Karpas-422 (cell line): ENCODE results near the gene AP2S1. TPM values are rescaled to one million over a fixed set of nuclear protein-coding genes. Genes with fewer than 3 reads are reported as not detected.
"Not testable (repeated sequence)": the region's sequence is repeated elsewhere in the genome, so short reads cannot be mapped to it uniquely, and the experiment has no call there.

Source experiments
- DNase-seq: peaks from one replicate; pipeline ENCODE4 v3.0.0-alpha.2; 2015
- H2AFZ ChIP-seq: fragments of 200-600 bp; sonication (generic); 2 replicates; pipeline ENCODE4 v1.6.1; 2014; ENCODE audit warnings: antibody characterized with exemption, low read length, mixed read lengths
- H3K27ac ChIP-seq: fragments of 200-600 bp; sonication (generic); 2 replicates; pipeline ENCODE4 v1.5.1; 2014; ENCODE audit warnings: mild to moderate bottlenecking, low read length, moderate library complexity
- H3K27me3 ChIP-seq: fragments of 200-600 bp; sonication (generic); 2 replicates; pipeline ENCODE4 v1.6.1; 2014; ENCODE audit warnings: low read length, mixed read lengths
- H3K36me3 ChIP-seq: fragments of 200-600 bp; sonication (generic); 2 replicates; pipeline ENCODE4 v1.6.1; 2014; ENCODE audit warnings: low read length, mixed read lengths; ENCODE audit not compliant: insufficient read depth
- H3K4me1 ChIP-seq: fragments of 200-600 bp; sonication (generic); 2 replicates; pipeline ENCODE4 v1.6.1; 2014; ENCODE audit warnings: mild to moderate bottlenecking, low read length, mixed read lengths
- H3K4me2 ChIP-seq: fragments of 200-600 bp; sonication (generic); 2 replicates; pipeline ENCODE4 v1.6.1; 2014; ENCODE audit warnings: low read length, low read depth, mild to moderate bottlenecking; ENCODE audit not compliant: poor library complexity, severe bottlenecking
- H3K4me3 ChIP-seq: fragments of 200-600 bp; sonication (generic); 2 replicates; pipeline ENCODE4 v1.5.1; 2014; ENCODE audit warnings: mild to moderate bottlenecking, antibody characterized with exemption, low read length, mixed read lengths
- H3K79me2 ChIP-seq: fragments of 200-600 bp; sonication (generic); 2 replicates; pipeline ENCODE4 v1.6.1; 2014; ENCODE audit warnings: mild to moderate bottlenecking, low read length, mixed read lengths
- H3K9ac ChIP-seq: fragments of 200-600 bp; sonication (generic); 2 replicates; pipeline ENCODE4 v1.6.0; 2014; ENCODE audit warnings: low read length
- H3K9me2 ChIP-seq: fragments of 200-600 bp; sonication (generic), shearing (Covaris generic); replicated peaks from 2 replicates; pipeline ENCODE4 v1.6.0; 2014; ENCODE audit warnings: mild to moderate bottlenecking, low read length, moderate library complexity; ENCODE audit not compliant: insufficient read depth
- H3K9me3 ChIP-seq: fragments of 300-700, 200-600 bp; sonication (generic); 2 replicates; pipeline ENCODE4 v1.6.1; 2014; ENCODE audit warnings: low read length, mixed read lengths
- H4K20me1 ChIP-seq: fragments of 200-600 bp; sonication (generic); 2 replicates; pipeline ENCODE4 v1.6.1; 2014; ENCODE audit warnings: mild to moderate bottlenecking, antibody characterized with exemption, low read length, low read depth; ENCODE audit not compliant: insufficient read depth
- total RNA-seq: library from RNA; depleted of rRNA; stranded (reverse); fragments of >200 nt; shearing (Covaris generic); gene quantifications from 2 replicates; pipeline ENCODE4 v1.2.3, GENCODE V29; 2014; ENCODE audit warnings: low replicate concordance

Gene AP2S1
- total RNA-seq, 1 experiment from 2014 or later: 63.7 TPM

DNA sequence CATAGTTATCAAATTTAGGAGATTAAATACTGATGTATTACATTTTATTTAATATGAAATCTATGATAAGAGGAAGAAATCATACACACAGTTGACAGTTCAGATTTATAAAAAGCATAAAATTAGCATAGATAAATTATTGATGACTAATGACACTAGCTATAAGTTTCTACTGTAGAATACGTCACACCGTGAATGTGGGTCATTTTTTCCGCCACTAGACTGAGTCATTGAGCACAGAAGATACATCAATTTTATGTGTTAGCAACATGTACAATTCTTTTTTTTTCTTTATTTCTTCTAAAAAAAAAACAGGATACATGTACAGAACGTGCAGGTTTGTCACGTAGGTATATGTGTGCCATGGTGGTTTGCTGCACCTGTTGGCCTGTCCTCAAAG, 22.2 kb downstream of the AP2S1 start:
- Histone ChIP-seq H3K4me3 (no peak overlapping the region), H3K36me3 (no peaks in the 10 kb centered on the region), H3K27me3 (no peaks in the 10 kb centered on the region), H3K27ac (no peak overlapping the region), H3K9ac (no peak overlapping the region), H4K20me1 (no peaks in the 10 kb centered on the region), H2AFZ (no peak overlapping the region), H3K9me2 (no peaks in the 10 kb centered on the region), H3K4me1 (no peaks in the 10 kb centered on the region), H3K9me3 (no peaks in the 10 kb centered on the region), H3K79me2 (no peaks in the 10 kb centered on the region), H3K4me2 (no peak overlapping the region)
- no peak for DNase-seq

- H2AFZ ChIP-seq: no peak overlapping the region
- H4K20me1 ChIP-seq: no peaks in the 10 kb centered on the region
- H3K4me2 ChIP-seq: no peak overlapping the region
- H3K79me2 ChIP-seq: no peaks in the 10 kb centered on the region
- no peak overlapping the region for H3K9ac ChIP-seq
- no peak overlapping the region for H3K27ac ChIP-seq
- peaks cover 8% of the 10 kb centered on the region; the same call in 1 of the 2 replicates for H3K4me1 ChIP-seq
- H3K27me3 ChIP-seq: no peaks in the 10 kb centered on the region
- no peaks in the 10 kb centered on the region for H3K9me2 ChIP-seq
- no peaks in the 10 kb centered on the region for H3K9me3 ChIP-seq
- no peaks in the 10 kb centered on the region for H3K36me3 ChIP-seq
- no peak overlapping the region for H3K4me3 ChIP-seq
- DNase-seq: no peak
These were observed 25.0 kb downstream of the AP2S1 start for GRCh38 chr19:46825731-46826055.

DNA sequence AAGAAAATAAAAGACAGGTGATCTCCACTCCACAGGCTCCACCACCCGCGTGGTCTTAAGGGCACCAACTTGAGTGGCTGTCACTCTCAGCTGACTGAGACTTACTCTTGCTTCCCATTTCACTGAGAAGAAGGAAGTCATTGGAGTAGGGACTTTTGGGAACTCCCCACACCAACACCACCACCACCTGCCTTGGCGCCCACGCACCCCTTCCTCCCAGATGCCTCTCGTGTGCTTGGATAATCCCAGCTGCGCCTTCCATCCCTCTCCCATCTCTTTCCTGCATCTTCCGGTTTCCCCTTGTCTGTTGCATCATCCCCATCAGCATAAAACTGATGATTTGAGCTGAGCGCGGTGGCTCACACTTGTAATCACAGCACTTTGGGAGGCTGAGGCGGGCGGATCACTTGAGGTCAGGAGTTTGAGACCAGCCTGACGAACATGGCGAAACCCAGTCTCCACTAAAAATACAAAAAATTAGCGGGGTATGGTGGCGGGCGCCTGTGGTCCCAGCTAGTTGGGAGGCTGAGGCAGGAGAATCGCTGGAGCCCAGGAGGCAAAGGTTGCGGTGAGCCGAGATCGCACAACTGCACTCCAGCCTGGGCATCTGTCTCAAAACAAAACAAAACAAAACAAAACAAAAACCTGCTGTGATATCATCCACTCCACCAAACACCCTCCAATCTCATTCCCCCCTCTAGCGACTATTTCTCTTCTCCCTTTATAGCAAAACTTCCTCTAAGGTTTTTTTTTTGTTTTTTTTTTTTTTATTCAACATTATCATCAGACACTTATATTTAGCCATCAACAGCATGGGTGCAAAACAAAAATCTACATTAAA, 25.5 kb downstream of the AP2S1 start:
- Histone ChIP-seq H3K4me3 (no peak overlapping the region), H2AFZ (no peak overlapping the region), H3K79me2 (no peaks in the 10 kb centered on the region), H3K4me1 (peaks cover 8% of the 10 kb centered on the region; the same call in 1 of the 2 replicates), H3K9me3 (no peaks in the 10 kb centered on the region), H3K4me2 (no peak overlapping the region), H3K36me3 (no peaks in the 10 kb centered on the region), H3K27ac (no peak overlapping the region), H4K20me1 (no peaks in the 10 kb centered on the region), H3K27me3 (no peaks in the 10 kb centered on the region), H3K9ac (no peak overlapping the region), H3K9me2 (no peaks in the 10 kb centered on the region)
- DNase-seq: no peak

DNA sequence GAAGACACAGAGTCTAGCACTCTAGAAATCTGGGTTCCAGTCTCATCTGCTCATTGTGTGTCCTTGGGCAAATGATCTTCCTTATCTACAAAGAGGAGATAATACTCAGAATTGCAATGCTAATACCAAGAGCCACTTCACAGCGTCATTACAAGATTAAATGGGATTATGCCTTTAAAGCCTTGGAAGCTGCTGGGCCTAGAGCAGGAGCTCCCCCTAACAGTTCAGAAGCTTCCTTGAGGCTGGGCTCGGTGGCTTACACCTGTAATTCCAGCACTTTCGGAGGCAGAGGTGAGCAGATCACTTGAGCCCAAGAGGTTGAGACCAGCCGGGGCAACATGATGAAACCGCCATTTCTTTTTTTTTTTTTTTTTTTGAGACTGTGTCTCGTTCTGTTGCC, 27.6 kb downstream of the AP2S1 start:
- Histone ChIP-seq H3K4me1 (peaks cover 8% of the 10 kb centered on the region; the same call in 1 of the 2 replicates), H3K9me2 (no peaks in the 10 kb centered on the region), H3K79me2 (no peaks in the 10 kb centered on the region), H3K9ac (no peak overlapping the region), H3K27me3 (no peaks in the 10 kb centered on the region), H2AFZ (no peak overlapping the region), H3K36me3 (no peaks in the 10 kb centered on the region), H3K4me3 (no peak overlapping the region), H3K4me2 (no peak overlapping the region), H3K9me3 (peaks cover 3% of the 10 kb centered on the region; the same call in 1 of the 2 replicates), H4K20me1 (no peaks in the 10 kb centered on the region), H3K27ac (no peak overlapping the region)
- no peak for DNase-seq

- not testable (repeated sequence) for H3K79me2 ChIP-seq, H4K20me1 ChIP-seq, H2AFZ ChIP-seq, H3K27ac ChIP-seq, H3K9me2 ChIP-seq, H3K4me3 ChIP-seq, H3K27me3 ChIP-seq, H3K4me2 ChIP-seq, DNase-seq, H3K9me3 ChIP-seq, H3K4me1 ChIP-seq, H3K9ac ChIP-seq, H3K36me3 ChIP-seq
These were observed 28.2 kb downstream of the AP2S1 start for GRCh38 chr19:46822410-46822787.

DNA sequence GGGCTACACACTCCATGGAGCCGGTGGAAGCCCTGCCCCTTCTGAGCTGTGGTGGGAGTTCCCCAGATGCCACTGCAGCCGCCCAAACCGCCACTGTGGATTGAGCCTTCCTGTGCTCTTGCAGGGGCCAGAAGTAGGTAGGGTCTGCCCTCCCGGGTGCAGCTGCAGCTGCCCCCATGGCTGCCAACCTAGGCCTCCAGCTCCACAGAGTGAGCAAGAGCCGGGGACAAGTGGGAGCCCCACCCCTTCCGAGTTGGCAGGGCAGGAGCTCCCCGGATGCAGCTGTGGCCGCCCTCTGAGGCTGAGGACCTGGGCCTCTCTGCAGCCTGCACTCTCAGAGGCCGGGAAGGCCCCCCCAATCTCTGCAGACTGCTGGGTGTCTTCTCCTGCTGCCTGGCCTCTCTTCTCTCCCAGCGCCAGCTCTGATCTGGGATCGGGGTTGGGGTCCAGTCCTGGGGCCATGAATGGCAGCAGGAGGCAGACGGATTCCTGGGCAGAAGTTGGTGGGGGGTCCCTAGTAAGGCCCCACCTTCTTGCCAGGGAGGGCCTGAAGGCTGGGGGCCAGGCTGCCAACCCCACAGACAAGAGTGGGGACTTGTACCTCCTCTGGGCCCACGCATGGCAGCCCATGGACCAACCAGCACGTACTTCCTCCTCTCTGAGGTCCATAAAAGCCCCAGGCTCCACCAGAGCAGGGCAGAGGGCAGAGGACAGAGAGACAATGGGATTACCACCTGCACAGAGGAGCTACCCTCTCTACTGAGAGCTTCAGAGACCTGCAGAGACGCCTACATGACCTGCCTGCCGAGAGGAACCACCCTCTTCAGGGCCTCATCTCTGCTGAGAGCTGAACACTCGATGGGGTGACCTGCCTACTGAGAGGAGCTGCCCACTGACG, 28.9 kb downstream of the AP2S1 start:
- H3K27ac ChIP-seq: no peak overlapping the region
- peak overlapping the region; percentile 8 for H3K4me2 ChIP-seq
- H3K79me2 ChIP-seq: no peaks in the 10 kb centered on the region
- H3K36me3 ChIP-seq: no peaks in the 10 kb centered on the region
- H3K4me3 ChIP-seq: no peak overlapping the region
- H3K9me2 ChIP-seq: no peaks in the 10 kb centered on the region
- H4K20me1 ChIP-seq: no peaks in the 10 kb centered on the region
- H3K4me1 ChIP-seq: peaks cover 8% of the 10 kb centered on the region; the same call in 1 of the 2 replicates
- H2AFZ ChIP-seq: peak overlapping the region; percentile 84
- no peak overlapping the region for H3K9ac ChIP-seq
- peaks cover 3% of the 10 kb centered on the region; the same call in 1 of the 2 replicates for H3K9me3 ChIP-seq
- no peaks in the 10 kb centered on the region for H3K27me3 ChIP-seq
- DNase-seq: peak; percentile 46

DNA sequence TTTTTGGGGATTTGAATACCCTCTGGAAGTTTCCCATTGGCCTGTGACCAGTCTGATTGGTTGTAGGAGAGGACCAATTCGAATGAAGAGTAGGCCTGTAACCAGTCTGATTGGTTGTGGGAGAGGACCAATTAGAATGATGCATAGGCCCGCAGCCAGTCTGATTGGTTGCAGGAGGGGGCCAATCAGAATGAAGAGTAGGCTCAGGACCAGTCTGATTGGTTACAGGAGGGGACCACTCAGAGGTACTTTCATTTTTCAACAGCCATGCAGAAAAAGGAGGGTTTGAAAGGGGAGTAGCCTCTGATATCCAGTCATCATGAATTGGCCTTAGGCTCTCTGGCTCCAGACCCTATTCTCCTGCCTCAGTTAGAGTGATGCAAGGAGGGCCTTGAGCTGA, 31.8 kb downstream of the AP2S1 start:
- peaks cover 8% of the 10 kb centered on the region; the same call in 1 of the 2 replicates for H3K4me1 ChIP-seq
- no peaks in the 10 kb centered on the region for H3K36me3 ChIP-seq
- no peaks in the 10 kb centered on the region for H4K20me1 ChIP-seq
- no peaks in the 10 kb centered on the region for H3K79me2 ChIP-seq
- no peaks in the 10 kb centered on the region for H3K9me2 ChIP-seq
- H3K9ac ChIP-seq: no peak overlapping the region
- peaks cover 3% of the 10 kb centered on the region; the same call in 1 of the 2 replicates for H3K9me3 ChIP-seq
- H3K27me3 ChIP-seq: no peaks in the 10 kb centered on the region
- H3K4me3 ChIP-seq: no peak overlapping the region
- no peak overlapping the region for H2AFZ ChIP-seq
- no peak overlapping the region for H3K27ac ChIP-seq
- DNase-seq: peak; percentile 78
- no peak overlapping the region for H3K4me2 ChIP-seq
